A549 (cell line): ENCODE measurements around the gene UPK3B.
"Not testable (repeated sequence)": the region's sequence is repeated elsewhere in the genome, so short reads cannot be mapped to it uniquely, and the experiment has no call there.

ENCODE experiments used
- ESRRA ChIP-seq: fragments of 150-350 bp; IDR thresholded peaks from 2 replicates; pipeline ENCODE4 v1.6.1; 2014; ENCODE audit warnings: mild to moderate bottlenecking, low read length, borderline replicate concordance
- HDAC2 ChIP-seq: fragments of 200-600 bp; sonication (generic); IDR thresholded peaks from 2 replicates; pipeline ENCODE4 v1.6.1; 2016
- MAX ChIP-seq: IDR thresholded peaks from 2 replicates; pipeline ENCODE4 v1.6.1; 2012
- PHF8 ChIP-seq: fragments of 200-600 bp; sonication (generic); IDR thresholded peaks from 2 replicates; pipeline ENCODE4 v1.6.1; 2016; ENCODE audit warnings: low read depth, mild to moderate bottlenecking, antibody characterized with exemption, moderate library complexity, borderline replicate concordance
- POLR2A ChIP-seq: IDR thresholded peaks from 2 replicates; pipeline ENCODE4 v1.6.1; 2012; ENCODE audit warnings: mild to moderate bottlenecking, low read length
- RAD21 ChIP-seq, 2 experiments: fragments of >200 bp in 1 of 2; sonication (Bioruptor Twin) in 1 of 2; formaldehyde crosslinking in 1 of 2; IDR thresholded peaks in 1 of 2; conservative IDR thresholded peaks in 1 of 2; 2 replicates in 1 of 2; 3 replicates in 1 of 2; pipeline ENCODE4 v1.6.1; 2012 to 2018; ENCODE audit warnings: inconsistent platforms in 1 of 2
- RCOR1 ChIP-seq: fragments of 150-350 bp; IDR thresholded peaks from 2 replicates; pipeline ENCODE4 v1.6.1; 2014; ENCODE audit warnings: antibody characterized with exemption, low read length, low read depth
- TFCP2L1 ChIP-seq: fragments of 250-450 bp; sonication (Bioruptor Pico); IDR thresholded peaks from 2 replicates; pipeline ENCODE4 v1.5.0; 2021; ENCODE audit warnings: mild to moderate bottlenecking
- ZNF302 ChIP-seq: fragments of 250-450 bp; sonication (Bioruptor Pico); IDR thresholded peaks from 2 replicates; pipeline ENCODE4 v1.9.0; 2021; ENCODE audit warnings: inconsistent platforms, mild to moderate bottlenecking, moderate library complexity
- TF ChIP-seq, protein P1 (sequence below): fragments of >200 bp; sonication (Bioruptor Twin); formaldehyde crosslinking; IDR thresholded peaks from 3 replicates; pipeline ENCODE4 v1.5.1; 2016
- TF ChIP-seq, protein P2 (sequence below): fragments of 450-650 bp; IDR thresholded peaks from 2 replicates; pipeline ENCODE4 v1.6.1; 2014; ENCODE audit warnings: antibody characterized with exemption

- not testable (repeated sequence) for TF ChIP-seq MAX; PHF8; POLR2A; RAD21 (conservative IDR thresholded peaks at IDR 0.05 in 1 of 2, IDR thresholded peaks at IDR 0.05 in 1 of 2); HDAC2; ZNF302; ESRRA; TFCP2L1; RCOR1
- TF ChIP-seq, protein P1, sequence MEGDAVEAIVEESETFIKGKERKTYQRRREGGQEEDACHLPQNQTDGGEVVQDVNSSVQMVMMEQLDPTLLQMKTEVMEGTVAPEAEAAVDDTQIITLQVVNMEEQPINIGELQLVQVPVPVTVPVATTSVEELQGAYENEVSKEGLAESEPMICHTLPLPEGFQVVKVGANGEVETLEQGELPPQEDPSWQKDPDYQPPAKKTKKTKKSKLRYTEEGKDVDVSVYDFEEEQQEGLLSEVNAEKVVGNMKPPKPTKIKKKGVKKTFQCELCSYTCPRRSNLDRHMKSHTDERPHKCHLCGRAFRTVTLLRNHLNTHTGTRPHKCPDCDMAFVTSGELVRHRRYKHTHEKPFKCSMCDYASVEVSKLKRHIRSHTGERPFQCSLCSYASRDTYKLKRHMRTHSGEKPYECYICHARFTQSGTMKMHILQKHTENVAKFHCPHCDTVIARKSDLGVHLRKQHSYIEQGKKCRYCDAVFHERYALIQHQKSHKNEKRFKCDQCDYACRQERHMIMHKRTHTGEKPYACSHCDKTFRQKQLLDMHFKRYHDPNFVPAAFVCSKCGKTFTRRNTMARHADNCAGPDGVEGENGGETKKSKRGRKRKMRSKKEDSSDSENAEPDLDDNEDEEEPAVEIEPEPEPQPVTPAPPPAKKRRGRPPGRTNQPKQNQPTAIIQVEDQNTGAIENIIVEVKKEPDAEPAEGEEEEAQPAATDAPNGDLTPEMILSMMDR: not testable (repeated sequence)
- TF ChIP-seq, protein P2, sequence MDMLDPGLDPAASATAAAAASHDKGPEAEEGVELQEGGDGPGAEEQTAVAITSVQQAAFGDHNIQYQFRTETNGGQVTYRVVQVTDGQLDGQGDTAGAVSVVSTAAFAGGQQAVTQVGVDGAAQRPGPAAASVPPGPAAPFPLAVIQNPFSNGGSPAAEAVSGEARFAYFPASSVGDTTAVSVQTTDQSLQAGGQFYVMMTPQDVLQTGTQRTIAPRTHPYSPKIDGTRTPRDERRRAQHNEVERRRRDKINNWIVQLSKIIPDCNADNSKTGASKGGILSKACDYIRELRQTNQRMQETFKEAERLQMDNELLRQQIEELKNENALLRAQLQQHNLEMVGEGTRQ: not testable (repeated sequence)
Observed at GRCh38 chr7:76549855-76550248, 39.5 kb downstream of the UPK3B start.
